DND-41 (cell line): ENCODE results near the gene RBM19.

ENCODE experiments used
- ATAC-seq: fragments of 200-7000 bp; cut with Tn5 transposase; 3 replicates; pipeline ENCODE4 v1.9.1; 2021; ENCODE audit warnings: low read depth; ENCODE audit not compliant: insufficient read depth
- DNase-seq: peaks from one replicate; pipeline ENCODE4 v3.0.0-alpha.2; 2020
- H2AFZ ChIP-seq: 2 replicates; pipeline ENCODE4 v1.6.0; 2012; ENCODE audit warnings: low read depth, low read length
- H3K27ac ChIP-seq: 2 replicates; pipeline ENCODE4 v1.5.1; 2012; ENCODE audit warnings: low read length, inconsistent platforms
- H3K27me3 ChIP-seq: fragments of 200-600 bp; sonication (generic); 2 replicates; pipeline ENCODE4 v1.6.0; 2012; ENCODE audit warnings: low read length, mild to moderate bottlenecking, inconsistent platforms; ENCODE audit not compliant: insufficient read depth, poor library complexity
- H3K36me3 ChIP-seq: 2 replicates; pipeline ENCODE4 v1.5.1; 2012; ENCODE audit warnings: low read length, inconsistent platforms; ENCODE audit not compliant: insufficient read depth
- H3K4me1 ChIP-seq: 2 replicates; pipeline ENCODE4 v1.5.1; 2012; ENCODE audit warnings: mild to moderate bottlenecking, low read length; ENCODE audit not compliant: insufficient read depth
- H3K4me2 ChIP-seq: 2 replicates; pipeline ENCODE4 v1.6.0; 2012; ENCODE audit warnings: mild to moderate bottlenecking, moderate library complexity, low read length, inconsistent platforms; ENCODE audit not compliant: insufficient read depth
- H3K4me3 ChIP-seq, 2 experiments: fragments of 200-600 bp in 1 of 2; shearing (Covaris generic) in 1 of 2; 2 replicates each; pipeline ENCODE4 v1.5.1; 2012 to 2016; ENCODE audit warnings: inconsistent platforms in 2 of 2, low read length in 2 of 2, mild to moderate bottlenecking in 2 of 2, low read depth in 1 of 2, moderate library complexity in 1 of 2
- H3K79me2 ChIP-seq: 2 replicates; pipeline ENCODE4 v1.6.0; 2012; ENCODE audit warnings: low read length, inconsistent platforms; ENCODE audit not compliant: insufficient read depth
- H3K9ac ChIP-seq: 2 replicates; pipeline ENCODE4 v1.6.0; 2012; ENCODE audit warnings: low read depth, mild to moderate bottlenecking, inconsistent platforms, low read length, moderate library complexity
- H3K9me3 ChIP-seq: 2 replicates; pipeline ENCODE4 v1.5.1; 2012; ENCODE audit warnings: low read length, moderate library complexity, mild to moderate bottlenecking, inconsistent platforms; ENCODE audit not compliant: insufficient read depth, severe bottlenecking
- H4K20me1 ChIP-seq: 2 replicates; pipeline ENCODE4 v1.6.0; 2012; ENCODE audit warnings: low read length; ENCODE audit not compliant: insufficient read depth
- EZH2 ChIP-seq: IDR thresholded peaks from 3 replicates; pipeline ENCODE4 v1.6.1; 2012; ENCODE audit warnings: borderline replicate concordance, low read depth, mild to moderate bottlenecking, moderate library complexity, low read length, inconsistent platforms; ENCODE audit not compliant: severe bottlenecking
- TF ChIP-seq, protein P1 (sequence below): IDR thresholded peaks from 2 replicates; pipeline ENCODE4 v1.5.1; 2012; ENCODE audit warnings: borderline replicate concordance, low read length, moderate library complexity, mild to moderate bottlenecking; ENCODE audit not compliant: poor library complexity, severe bottlenecking; ENCODE audit errors: extremely low read depth

RBM19 gene

DNA sequence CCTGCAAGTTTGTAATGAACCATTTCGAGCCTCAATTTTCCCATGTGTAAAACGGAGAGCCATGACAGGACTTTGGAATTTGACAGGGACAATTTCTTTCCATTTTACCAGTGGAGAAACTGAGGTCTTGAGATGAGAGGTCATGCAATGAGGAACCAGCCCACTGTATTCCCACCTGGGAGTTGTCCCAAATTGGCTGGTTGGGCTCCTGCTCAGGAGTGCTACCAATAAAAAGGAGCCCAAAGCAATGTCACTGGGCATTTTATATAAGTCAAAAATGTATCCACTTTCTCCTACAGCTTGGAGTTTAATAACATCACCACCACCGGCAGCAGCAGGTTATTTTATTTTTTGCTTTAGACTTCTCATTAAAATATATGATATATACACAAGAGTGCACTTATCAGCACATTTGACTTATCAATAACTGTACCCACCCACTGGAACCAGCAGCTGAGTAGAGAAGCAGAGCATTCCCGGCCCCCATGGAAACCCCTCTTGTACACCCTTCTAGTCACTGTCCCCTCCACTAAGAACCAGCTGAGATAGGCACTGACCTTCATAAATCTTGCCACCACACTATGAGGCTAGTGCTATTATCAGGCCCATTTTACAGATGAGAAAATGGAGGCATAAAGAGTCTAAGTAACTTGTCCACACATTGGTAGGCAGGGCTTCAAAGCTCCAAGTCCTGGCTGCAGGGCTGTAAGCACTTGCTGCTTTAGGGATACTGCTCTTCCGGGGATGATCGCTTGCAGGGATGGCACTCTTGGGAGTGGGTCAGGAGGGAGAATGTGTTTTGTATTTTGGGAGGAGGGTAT, 25.3 kb upstream of the RBM19 start:
- no peak for TF ChIP-seq EZH2
- TF ChIP-seq, protein P1, sequence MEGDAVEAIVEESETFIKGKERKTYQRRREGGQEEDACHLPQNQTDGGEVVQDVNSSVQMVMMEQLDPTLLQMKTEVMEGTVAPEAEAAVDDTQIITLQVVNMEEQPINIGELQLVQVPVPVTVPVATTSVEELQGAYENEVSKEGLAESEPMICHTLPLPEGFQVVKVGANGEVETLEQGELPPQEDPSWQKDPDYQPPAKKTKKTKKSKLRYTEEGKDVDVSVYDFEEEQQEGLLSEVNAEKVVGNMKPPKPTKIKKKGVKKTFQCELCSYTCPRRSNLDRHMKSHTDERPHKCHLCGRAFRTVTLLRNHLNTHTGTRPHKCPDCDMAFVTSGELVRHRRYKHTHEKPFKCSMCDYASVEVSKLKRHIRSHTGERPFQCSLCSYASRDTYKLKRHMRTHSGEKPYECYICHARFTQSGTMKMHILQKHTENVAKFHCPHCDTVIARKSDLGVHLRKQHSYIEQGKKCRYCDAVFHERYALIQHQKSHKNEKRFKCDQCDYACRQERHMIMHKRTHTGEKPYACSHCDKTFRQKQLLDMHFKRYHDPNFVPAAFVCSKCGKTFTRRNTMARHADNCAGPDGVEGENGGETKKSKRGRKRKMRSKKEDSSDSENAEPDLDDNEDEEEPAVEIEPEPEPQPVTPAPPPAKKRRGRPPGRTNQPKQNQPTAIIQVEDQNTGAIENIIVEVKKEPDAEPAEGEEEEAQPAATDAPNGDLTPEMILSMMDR, result no peak
- H2AFZ ChIP-seq, result no peak overlapping the region
- peaks cover 19% of the 10 kb centered on the region for H3K27me3 ChIP-seq
- H3K4me1 ChIP-seq, result no peaks in the 10 kb centered on the region
- H3K4me3 ChIP-seq, result no peak overlapping the region
- ATAC-seq (no peak), DNase-seq (no peak)
- H3K4me2 ChIP-seq, result no peak overlapping the region
- no peaks in the 10 kb centered on the region for H3K79me2 ChIP-seq
- H3K36me3 ChIP-seq, result no peaks in the 10 kb centered on the region
- no peak overlapping the region for H3K27ac ChIP-seq
- no peaks in the 10 kb centered on the region for H3K9me3 ChIP-seq
- no peak overlapping the region for H3K9ac ChIP-seq
- no peaks in the 10 kb centered on the region for H4K20me1 ChIP-seq

DNA sequence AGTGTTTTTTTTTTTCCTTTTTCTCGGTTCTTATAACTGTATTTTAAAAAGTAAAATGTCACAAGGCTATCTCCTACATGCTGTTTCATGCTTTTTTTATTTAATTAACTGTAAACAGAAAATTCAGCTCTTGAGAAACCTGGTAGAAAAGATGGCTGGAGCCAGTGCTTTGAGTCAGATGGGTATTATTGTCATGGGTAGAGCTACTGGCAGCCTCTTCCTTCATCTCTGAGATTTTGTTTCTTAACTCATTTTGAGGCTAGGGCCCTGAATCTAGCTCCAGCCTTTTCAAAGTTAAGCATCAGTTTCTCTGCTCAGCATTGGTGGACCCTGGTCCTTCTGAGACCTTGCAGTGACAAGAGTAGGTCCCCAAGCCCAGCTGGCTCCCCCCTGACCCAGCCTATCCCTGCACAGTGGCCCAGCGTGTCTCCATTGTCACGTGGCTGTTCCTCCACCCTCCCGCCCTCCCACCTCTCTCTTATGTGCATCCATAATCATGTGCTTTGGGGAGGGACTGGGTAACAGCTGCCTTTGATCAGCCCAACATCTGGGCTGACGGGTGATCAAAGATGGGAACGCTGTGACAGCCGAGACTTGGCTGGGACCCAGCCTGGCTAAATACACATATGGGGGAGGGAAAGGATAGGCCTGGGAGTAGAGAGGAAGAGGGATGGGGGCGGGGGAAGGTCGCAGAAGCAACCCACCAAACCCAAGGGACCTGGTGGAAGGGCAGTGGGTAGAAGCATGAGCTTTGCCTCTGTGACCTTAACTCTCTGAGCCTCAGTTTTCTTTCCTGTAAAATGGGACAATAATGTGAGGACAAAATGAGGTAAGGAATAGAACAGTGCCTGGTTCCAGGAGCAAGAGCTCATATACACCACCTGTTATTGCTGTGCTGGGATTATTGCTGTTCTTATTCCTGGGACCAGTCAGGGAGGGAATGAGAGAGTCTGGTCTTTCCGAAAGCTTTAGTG, 24.4 kb upstream of the RBM19 start:
- DNase-seq (peak; percentile 6), ATAC-seq (no peak)
- Histone ChIP-seq H3K4me2 (no peak overlapping the region), H3K36me3 (no peaks in the 10 kb centered on the region), H3K4me3 (no peak overlapping the region), H3K79me2 (no peaks in the 10 kb centered on the region), H3K4me1 (no peaks in the 10 kb centered on the region), H3K9ac (no peak overlapping the region), H2AFZ (no peak overlapping the region), H3K27ac (no peak overlapping the region), H4K20me1 (no peaks in the 10 kb centered on the region), H3K27me3 (peaks cover 14% of the 10 kb centered on the region), H3K9me3 (no peaks in the 10 kb centered on the region)
- TF ChIP-seq EZH2, result no peak
- TF ChIP-seq, protein P1, result no peak

DNA sequence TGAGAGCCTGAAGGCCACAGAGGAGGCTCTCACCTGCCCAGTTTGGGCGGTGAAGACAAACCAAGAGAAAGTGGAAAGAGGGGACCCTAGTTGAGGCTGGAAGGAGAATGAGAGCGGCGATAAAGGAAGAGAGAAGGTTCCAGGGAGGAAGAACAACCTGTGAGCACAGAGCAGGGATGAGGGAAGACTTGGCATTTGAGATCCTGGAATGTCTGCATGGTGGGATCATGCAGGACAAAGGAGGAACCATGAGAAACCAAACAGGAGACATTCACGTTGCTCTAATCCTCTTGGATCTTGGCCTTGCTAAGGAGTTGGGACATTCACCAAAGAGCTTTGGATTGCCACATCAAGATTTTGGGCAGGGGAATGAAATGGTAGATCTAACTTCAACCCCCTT, 22.9 kb upstream of the RBM19 start:
- no peak overlapping the region for H3K4me2 ChIP-seq
- no peaks in the 10 kb centered on the region for H3K79me2 ChIP-seq
- TF ChIP-seq, protein P1, result no peak
- no peak for TF ChIP-seq EZH2
- DNase-seq, result no peak
- H3K4me3 ChIP-seq, result no peak overlapping the region
- H3K36me3 ChIP-seq, result no peaks in the 10 kb centered on the region
- ATAC-seq, result no peak
- no peaks in the 10 kb centered on the region for H3K4me1 ChIP-seq
- H3K27ac ChIP-seq, result no peak overlapping the region
- no peaks in the 10 kb centered on the region for H4K20me1 ChIP-seq
- no peaks in the 10 kb centered on the region for H3K9me3 ChIP-seq
- no peak overlapping the region for H2AFZ ChIP-seq
- peaks cover 14% of the 10 kb centered on the region for H3K27me3 ChIP-seq
- H3K9ac ChIP-seq, result no peak overlapping the region
